HL-60 (cell line): ENCODE results near the gene IFNL1.

ENCODE experiments used
- DNase-seq, 2 experiments: peaks; one replicate each; pipeline ENCODE4 v3.0.0-alpha.2; 2010 to 2020; ENCODE audit warnings: low read depth in 1 of 2, low spot score in 1 of 2
- H3K27ac ChIP-seq: fragments of 250-450 bp; sonication (Bioruptor Pico); replicated peaks from 2 replicates; pipeline ENCODE4 v1.5.1; 2020; ENCODE audit warnings: mild to moderate bottlenecking, moderate library complexity
- H3K27me3 ChIP-seq: fragments of 250-450 bp; sonication (Bioruptor Pico); 2 replicates; pipeline ENCODE4 v1.5.1; 2021; ENCODE audit warnings: mild to moderate bottlenecking, moderate library complexity; ENCODE audit not compliant: insufficient read depth, poor library complexity, severe bottlenecking
- H3K4me3 ChIP-seq: replicated peaks from 2 replicates; pipeline ENCODE4 v1.5.1; 2011; ENCODE audit warnings: mild to moderate bottlenecking, control low read depth, low read length; ENCODE audit not compliant: insufficient read depth
- CTCF ChIP-seq: IDR thresholded peaks from one replicate; pipeline ENCODE4 v1.5.1; 2011; ENCODE audit warnings: low read length, control low read depth, inconsistent platforms; ENCODE audit not compliant: insufficient read depth
- GABPA ChIP-seq: IDR thresholded peaks from 2 replicates; pipeline ENCODE4 v1.6.1; 2012; ENCODE audit warnings: low read depth
- POLR2AphosphoS5 ChIP-seq: IDR thresholded peaks from 2 replicates; pipeline ENCODE4 v1.6.1; 2012; ENCODE audit warnings: low read depth
- REST ChIP-seq: IDR thresholded peaks from 2 replicates; pipeline ENCODE4 v1.6.1; 2012; ENCODE audit warnings: low read depth; ENCODE audit not compliant: insufficient replicate concordance
- SPI1 ChIP-seq: IDR thresholded peaks from 2 replicates; pipeline ENCODE4 v1.6.1; 2012; ENCODE audit warnings: low read depth, mild to moderate bottlenecking, borderline replicate concordance

IFNL1 gene

GRCh38 chr19:39334444-39334976 lies 38.3 kb downstream of the IFNL1 start:
- TF ChIP-seq POLR2AphosphoS5 (no peak), GABPA (no peak), REST (no peak), SPI1 (no peak), CTCF (no peak)
- peak overlapping the region; percentile 95 for H3K27ac ChIP-seq

GRCh38 chr19:39335168-39335548 lies 39.0 kb downstream of the IFNL1 start:
- TF ChIP-seq CTCF, result no peak
- TF ChIP-seq POLR2AphosphoS5, result no peak
- TF ChIP-seq GABPA, result no peak
- TF ChIP-seq SPI1, result no peak
- TF ChIP-seq REST, result no peak
- H3K27ac ChIP-seq, result peak overlapping the region; percentile 95
- H3K4me3 ChIP-seq, result peak overlapping the region; percentile 84
- H3K27me3 ChIP-seq, result no peaks in the 10 kb centered on the region
- peak in 1 of 2 experiments; percentile 37 for DNase-seq

More at GRCh38 chr19:39334444-39334976, 38.3 kb downstream of the IFNL1 start:
- no peak for DNase-seq
- Histone ChIP-seq H3K4me3 (peak overlapping the region; percentile 84), H3K27me3 (no peaks in the 10 kb centered on the region)

GRCh38 chr19:39336483-39336882 lies 40.3 kb downstream of the IFNL1 start:
- H3K4me3 ChIP-seq, result no peak overlapping the region
- H3K27me3 ChIP-seq, result no peaks in the 10 kb centered on the region
- TF ChIP-seq SPI1 (no peak), CTCF (no peak), GABPA (no peak), REST (no peak), POLR2AphosphoS5 (no peak)
- no peak for DNase-seq
- peak overlapping the region; percentile 95 for H3K27ac ChIP-seq
